Fibroblast of skin of right quadriceps (primary cell): ENCODE data around the gene BBS9.

Experiments used
- DNase-seq: peaks from one replicate; pipeline ENCODE4 v3.0.0-alpha.2; 2013

Gene BBS9

DNA sequence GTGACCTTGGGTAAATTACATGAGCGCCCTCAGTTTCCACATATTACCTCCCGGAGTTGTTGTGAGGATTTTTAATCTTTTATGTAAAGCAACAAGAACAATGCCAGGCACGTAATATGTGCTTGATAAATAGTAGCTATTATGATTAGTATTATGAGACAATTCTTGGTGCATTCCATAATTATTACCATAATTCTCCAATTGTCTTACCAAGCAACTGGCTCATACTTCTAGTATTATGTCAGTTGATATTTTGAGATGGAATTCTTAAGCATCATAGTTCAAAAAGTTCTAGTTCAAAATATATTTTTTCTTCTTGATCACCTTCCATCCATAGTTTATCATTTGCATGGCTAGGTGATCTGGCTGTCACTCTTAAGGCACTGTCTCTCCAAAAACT lies 259.0 kb downstream of the BBS9 start:
- no peak for DNase-seq

GRCh38 chr7:33392148-33392547 lies 262.8 kb downstream of the BBS9 start:
- no peak for DNase-seq

DNA sequence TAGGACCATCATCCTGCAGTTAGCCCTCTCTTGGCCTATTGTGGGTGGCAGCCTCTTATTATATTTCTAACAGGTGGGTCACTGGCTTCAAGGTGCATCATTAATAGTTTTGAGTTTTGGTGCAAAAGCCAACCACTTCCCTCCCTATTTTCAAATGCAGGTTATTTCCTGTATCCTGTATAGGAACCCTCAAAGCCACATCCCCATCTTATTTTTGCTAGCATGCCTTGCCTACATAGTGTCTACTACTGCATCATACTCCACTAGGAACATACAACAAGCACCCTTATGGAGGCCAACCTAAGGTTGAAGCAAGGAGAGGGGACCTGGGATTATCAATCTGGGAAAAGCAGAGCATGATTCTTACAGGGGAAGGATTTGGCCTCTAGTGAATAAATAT lies 264.4 kb downstream of the BBS9 start:
- DNase-seq, result no peak

DNA sequence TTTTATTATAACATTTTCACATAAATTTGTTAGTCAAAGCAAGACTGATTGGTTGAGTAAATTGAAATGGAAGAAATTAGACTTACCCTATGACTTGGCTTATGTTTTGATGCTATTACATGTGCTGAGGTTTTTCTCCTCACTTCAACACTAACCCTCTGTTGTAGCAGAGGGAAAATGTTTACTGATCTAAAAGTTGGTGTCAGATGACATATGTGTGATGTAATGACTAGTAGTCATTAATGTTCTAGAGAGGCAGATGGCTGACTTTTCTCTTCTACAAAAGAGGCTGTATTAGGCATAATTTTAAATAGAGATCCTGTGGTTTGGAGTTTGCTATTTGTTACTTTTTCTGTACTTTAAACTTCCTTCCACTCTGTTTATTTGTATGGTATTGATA lies 266.0 kb downstream of the BBS9 start:
- no peak for DNase-seq

DNA sequence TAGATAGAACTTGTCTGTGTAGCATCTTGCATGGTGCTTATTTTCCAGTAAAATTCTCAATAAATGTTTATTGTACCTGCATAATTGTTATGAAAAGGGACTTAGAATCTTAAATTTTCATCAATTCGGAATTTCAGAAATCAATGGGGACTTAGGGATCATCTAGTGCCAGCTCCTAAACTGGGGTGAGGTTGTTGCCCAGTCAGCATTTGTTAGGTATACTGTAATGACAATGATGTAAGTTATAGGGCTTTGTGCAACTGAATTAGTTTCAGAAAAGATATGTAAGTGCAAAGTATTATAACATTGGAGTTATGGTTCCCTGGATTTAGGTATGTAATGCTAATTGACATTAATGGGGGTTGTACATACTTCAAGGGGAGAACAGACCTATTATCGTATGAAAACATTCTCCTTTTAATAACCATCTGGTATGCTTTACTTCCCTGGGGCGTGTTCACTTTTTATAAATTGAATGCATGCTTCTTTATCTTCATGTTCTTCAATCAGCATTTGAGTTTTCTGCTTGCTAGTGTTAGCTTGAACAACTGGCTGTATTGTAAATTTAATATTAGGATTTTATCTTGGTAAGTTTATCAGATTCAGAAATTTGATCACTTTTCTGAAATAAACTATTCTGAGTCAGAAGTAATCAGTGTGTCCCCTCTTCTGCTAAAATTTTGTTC lies 270.3 kb downstream of the BBS9 start:
- no peak for DNase-seq

DNA sequence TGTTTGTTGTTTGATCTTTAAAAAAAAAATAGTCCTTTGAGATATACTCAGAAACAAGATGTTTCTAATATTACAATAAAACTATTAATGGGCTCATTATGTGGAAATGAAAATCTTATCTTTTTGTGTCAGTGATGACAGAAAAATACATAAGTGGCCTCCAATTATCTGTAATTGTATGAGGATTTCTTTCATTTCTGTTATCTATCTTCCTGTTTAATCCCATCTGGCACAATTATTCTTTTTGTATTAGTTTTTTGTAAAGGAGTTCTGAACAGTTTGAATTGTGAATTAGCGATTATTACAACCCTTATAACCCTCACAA lies 270.8 kb downstream of the BBS9 start:
- DNase-seq, result no peak

GRCh38 chr7:33410266-33410665 lies 280.9 kb downstream of the BBS9 start:
- no peak for DNase-seq

GRCh38 chr7:33411020-33411419 lies 281.7 kb downstream of the BBS9 start:
- DNase-seq, result peak; percentile 5

- DNase-seq, result no peak
Observed at GRCh38 chr7:33412331-33412730, 283.0 kb downstream of the BBS9 start.

- peak; percentile 59 for DNase-seq
Observed at GRCh38 chr7:33418251-33418701, 288.9 kb downstream of the BBS9 start.

DNA sequence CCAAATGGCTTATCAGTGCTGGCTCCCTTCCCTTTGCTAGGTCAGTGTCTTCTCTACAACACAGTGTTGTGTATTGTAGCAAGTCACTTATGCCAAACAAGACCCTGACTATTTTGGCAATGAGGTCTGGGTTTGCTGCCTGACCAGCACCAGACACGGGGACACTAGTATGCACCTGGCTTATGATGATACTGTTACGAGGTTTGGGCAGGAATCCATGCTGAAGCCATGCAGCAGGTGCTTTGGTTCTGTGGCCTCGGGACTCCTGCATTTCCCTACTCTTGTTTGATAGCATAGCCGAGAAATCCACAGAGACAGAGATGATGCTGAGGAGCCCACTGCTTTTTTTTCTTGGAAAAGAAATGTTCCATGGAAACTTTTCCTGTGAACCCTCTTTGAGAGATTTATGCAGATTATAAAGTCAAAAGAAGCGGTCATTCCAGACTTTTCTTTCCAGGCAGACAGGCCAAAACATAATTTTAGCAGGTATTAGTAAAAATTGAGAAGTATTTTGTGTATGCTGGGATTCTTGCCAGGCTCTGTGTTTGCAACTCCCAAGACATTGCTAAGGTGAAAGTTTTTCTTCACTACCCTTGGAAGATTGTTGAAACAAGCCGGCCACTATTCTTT lies 291.1 kb downstream of the BBS9 start:
- DNase-seq, result no peak

DNA sequence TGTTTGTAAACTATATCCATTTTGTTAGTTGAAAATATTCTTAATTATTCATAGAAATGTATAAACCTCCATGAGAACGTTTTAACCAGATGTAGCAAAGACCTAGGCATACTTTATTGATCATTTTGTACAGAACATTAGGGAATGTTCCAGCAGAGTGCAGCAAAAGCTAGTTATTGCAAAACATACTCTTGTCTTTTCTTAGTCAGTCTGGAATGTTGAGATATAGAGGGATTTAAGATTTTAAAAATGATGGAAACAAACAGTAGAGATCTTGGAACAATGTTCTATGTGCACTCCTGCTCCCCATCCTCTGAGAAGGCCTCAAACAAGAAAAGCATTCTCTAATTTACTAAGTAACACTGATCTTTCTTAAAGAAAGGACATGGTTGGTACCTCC lies 292.1 kb downstream of the BBS9 start:
- peak; percentile 19 for DNase-seq

DNA sequence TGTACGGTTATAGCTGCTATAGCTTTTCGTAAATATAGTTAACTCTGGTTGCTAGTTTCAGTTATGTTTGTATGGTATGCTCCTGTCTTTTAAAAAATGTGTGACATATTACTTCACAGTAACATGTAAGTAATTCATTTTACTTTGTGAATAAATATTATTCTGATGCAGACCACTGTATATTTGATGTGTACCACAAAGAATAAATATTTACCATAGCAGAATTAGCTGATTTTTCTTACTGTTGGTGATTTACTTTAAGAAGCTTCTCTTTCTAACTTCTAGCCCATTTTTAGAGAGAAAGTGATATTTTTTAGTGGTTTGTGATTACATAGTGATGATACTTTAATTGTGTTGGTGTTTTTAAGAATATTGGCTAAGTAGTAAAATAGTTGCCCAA lies 292.8 kb downstream of the BBS9 start:
- DNase-seq, result no peak

DNA sequence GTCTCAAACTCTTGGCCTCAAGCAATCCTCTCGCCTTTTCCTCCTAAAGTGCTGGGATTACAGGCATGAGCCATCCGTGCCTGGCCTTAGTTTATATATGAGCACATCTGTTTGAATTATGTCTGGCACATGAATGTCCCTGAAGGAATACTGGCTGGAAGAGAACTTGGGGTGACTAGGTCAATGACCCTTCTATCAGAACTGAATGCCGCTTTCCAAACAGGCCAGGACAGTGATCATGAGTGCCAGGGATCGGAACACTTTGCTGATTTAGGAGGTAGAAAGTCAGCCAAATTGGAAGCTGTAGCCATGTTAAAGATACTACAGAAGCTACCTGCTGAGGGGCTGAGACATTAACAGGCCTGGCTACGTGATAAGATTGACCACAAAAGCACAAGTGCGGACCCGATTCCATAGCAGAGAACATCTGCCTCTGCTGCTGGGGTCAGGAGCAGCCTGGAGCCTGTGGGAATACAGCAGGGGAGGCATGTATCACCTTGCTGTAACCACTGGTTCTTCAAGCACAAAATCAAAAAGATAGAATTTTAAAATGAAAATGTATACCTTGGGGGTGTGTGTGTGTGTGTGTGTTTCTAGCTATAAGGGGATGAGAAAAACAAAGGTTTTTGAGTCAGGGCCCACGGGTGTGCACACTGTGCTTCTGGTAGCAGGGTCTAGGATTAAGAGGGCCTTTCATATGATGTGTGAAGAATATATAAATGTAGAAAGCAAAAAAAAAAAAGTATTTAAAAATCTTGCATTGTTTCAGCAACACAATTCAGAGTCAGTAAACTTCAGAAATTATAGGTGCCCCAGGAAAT lies 293.7 kb downstream of the BBS9 start:
- no peak for DNase-seq

DNA sequence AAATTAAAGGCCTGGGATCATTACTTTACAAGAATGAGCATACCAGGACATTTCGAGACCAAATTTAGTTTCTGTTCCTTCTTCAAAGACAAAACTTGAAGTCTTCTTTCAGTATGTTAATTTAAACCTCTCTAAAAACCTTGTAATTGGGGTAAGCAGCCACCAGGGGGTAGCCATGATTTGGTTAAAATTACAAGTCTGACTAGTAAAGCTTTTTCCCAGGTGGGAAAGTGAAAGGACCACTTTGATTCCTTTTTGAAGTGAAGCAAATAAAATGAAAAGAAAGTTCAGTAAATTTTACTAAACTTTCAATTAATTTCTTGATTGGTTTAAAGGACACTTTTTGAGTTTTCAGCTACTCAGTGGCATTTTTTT lies 294.3 kb downstream of the BBS9 start:
- no peak for DNase-seq

DNA sequence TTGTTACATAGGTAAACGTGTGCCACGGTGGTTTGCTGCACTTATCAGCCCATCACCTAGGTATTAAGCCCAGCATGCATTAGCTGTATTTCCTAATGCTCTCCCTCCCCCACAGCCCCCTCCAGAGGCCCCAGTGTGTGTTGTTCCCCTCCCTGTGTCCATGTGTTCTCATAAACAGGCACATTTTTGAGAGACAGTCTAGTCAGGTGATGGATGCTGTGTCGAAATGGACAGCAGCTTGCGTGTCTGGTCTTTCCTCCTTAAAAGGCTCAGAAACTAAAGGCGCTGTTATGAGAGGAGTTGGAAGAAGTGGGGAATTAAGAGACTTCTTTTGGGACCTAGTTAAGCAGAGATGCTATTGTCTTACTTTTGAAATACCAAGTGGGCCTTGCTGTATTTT lies 296.0 kb downstream of the BBS9 start:
- no peak for DNase-seq

DNA sequence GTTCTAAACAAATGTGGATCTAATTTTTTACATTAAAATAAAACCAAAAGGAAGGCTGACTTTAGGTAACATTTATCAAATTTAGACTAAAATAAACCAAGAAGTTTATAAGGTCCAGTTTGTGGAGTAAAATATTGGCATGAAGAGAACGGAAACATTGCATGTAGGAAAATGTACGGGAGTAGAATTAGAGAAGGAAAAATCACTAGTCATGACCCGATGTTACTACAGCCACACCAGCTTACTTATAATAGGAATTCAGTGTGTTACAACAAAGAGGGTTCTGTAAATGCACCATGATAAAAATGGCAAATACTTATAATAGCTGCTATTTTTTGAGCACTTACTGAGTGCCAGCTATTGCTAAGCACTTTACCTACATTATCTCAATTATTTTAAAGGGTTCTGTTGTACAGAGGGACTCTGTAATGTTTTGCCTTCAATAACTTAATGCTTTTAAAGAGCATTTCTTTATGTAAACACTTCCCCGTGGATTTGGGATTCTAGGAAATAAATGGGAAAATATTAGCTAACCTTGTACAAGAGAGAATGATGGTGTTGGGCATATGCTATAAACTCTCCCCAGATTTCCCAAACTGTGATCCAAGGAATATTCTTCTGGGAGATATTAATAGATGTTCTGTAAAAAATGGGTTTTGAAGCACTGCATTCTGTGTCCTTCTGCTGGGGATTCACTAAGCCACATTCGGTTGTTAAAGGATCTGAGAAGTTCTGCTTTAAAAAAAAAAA lies 296.7 kb downstream of the BBS9 start:
- no peak for DNase-seq

DNA sequence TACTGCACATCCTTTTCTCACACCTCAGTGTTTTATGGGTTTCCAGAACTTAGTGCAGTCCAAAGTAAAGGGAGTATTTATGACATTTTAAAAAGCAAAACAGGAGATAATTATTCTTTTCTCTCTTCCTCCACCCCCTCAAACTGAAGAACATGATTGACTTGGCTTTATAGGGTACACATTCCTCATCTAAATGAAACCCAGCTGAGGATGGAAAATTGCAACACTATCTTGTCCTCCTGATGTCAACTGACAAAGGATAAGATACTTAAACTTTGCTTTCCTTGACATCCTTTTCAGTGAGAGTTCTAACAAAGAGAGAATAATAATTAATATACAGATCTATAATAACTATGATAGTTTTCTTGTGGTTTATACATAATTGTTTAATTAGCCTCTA lies 299.1 kb downstream of the BBS9 start:
- peak; percentile 13 for DNase-seq

- no peak for DNase-seq
Observed at GRCh38 chr7:33431543-33431942, 302.2 kb downstream of the BBS9 start.

- DNase-seq, result no peak
Observed at GRCh38 chr7:33432821-33433220, 303.5 kb downstream of the BBS9 start.

DNA sequence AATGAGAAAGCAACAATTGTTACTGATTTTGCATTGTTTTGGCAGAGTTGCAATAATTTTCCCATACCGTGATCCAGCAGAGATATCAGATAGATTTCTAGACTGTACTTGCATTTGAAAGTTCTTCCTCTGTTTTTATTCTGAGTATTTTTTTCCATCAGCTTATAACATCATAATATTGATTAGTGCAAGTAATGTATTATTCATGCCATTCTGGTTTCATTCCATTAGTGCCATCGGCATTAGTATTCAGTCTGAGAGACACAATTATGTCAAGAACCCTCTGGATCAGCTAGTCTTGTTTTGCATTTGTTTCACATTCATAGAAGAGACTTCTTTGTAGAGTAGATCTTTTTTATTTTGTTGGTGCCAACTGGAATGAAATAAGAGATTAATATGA lies 304.0 kb downstream of the BBS9 start:
- no peak for DNase-seq

DNA sequence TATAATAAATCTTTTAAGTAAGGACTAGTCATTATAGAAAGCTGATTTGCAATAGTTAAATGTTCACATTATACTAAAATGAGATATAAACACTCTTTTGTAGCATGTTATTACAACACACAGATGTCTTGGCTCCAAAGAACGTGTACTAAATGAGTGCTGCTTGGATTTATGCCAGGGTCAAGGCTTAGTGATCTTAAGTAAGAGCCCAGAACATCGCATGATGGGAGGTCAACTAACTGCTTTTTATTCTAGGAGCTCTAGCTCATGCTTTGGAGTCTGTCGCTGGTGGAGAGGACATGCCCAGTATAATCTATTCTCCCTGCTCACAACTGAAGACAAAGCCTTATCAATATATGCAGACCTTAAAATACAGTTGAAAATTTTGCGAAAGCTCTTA lies 315.1 kb downstream of the BBS9 start:
- no peak for DNase-seq

DNA sequence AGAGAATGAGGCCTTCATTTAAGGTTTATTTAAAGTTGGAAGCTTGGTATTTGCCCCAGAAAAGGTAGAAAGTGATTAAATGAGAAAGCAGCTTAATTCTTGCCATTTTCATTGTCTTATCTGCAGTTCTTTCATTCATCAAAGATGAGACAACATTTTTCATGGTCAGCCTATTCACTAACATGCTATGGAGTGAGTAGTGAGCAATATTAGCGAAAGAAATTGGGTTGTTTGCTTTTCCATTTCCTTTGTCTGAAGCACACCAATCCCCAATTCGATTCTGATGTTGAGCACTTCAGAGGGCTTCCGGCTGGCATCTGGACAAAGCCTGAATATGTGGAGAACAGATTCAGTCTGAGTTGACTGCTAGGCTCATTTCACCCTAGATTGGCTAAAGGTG lies 317.2 kb downstream of the BBS9 start:
- no peak for DNase-seq

DNA sequence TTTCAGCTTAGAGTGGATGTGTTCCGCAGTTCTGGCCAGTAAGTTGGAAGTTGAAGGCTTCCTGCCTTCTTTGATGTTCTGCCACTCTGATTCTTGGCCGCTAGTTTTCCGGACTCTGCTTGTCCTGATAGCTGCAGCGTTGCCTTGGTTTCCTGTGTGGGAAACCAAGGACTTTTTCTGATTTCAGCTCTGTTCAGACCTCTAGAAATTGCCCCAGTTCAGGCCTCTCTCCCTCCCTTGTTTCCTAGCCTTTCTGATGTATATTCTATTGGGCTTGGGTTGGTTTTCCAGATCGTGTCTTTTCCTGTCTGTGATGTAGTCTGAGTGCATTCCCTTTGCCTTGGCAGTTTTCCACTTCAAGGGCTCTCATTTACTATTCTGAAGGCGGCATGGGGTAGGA lies 318.7 kb downstream of the BBS9 start:
- DNase-seq, result no peak
